Gastrocnemius medialis (tissue), 4 donors: ENCODE measurements around the gene UFD1.

Experiments
- POLR2A ChIP-seq, 2 donors: fragments of 450-650 bp; IDR thresholded peaks; one replicate each; pipeline ENCODE4 v1.6.1; 2017; ENCODE audit warnings: antibody characterized with exemption in 2 of 2, mild to moderate bottlenecking in 2 of 2, moderate library complexity in 2 of 2
- TF ChIP-seq, protein P1 (sequence below), 5 experiments: fragments of 450-650 bp in 3 of 5; fragments of 200-600 bp in 2 of 5; sonication (generic) in 2 of 5; IDR thresholded peaks in 4 of 5; conservative IDR thresholded peaks in 1 of 5; 1 replicate in 4 of 5; 2 replicates in 1 of 5; pipeline ENCODE4 v1.5.1; 2016 to 2019; ENCODE audit warnings: antibody characterized with exemption in 5 of 5, mild to moderate bottlenecking in 3 of 5, moderate library complexity in 3 of 5

DNA sequence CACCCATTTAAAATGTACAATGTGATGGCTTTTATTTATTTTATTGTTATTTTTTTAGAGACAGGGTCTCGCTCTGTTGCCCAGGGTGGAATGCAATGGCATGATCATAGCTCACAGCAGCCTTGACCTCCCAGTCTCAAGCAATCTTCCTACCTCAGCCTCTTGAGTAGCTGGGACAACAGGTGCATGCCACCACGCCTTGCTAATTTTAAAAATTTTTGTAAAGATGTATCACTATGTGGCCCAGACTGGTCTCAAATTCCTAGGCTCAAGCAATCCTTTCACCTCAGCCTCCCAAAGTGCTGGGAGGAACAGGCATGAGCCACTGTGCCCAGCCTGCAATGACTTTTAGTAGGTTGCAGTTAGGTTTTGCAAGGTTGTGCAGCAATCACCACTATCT, 30.9 kb upstream of the UFD1 start:
- TF ChIP-seq, protein P1, sequence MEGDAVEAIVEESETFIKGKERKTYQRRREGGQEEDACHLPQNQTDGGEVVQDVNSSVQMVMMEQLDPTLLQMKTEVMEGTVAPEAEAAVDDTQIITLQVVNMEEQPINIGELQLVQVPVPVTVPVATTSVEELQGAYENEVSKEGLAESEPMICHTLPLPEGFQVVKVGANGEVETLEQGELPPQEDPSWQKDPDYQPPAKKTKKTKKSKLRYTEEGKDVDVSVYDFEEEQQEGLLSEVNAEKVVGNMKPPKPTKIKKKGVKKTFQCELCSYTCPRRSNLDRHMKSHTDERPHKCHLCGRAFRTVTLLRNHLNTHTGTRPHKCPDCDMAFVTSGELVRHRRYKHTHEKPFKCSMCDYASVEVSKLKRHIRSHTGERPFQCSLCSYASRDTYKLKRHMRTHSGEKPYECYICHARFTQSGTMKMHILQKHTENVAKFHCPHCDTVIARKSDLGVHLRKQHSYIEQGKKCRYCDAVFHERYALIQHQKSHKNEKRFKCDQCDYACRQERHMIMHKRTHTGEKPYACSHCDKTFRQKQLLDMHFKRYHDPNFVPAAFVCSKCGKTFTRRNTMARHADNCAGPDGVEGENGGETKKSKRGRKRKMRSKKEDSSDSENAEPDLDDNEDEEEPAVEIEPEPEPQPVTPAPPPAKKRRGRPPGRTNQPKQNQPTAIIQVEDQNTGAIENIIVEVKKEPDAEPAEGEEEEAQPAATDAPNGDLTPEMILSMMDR (IDR thresholded peaks at IDR 0.05 in 4 of 5, conservative IDR thresholded peaks at IDR 0.05 in 1 of 5) = no peak
- TF ChIP-seq POLR2A (IDR thresholded peaks at IDR 0.05) = no peak
